H1 (cell line): Measurements from ENCODE around the gene OR5L1.

Source experiments
- BACH1 ChIP-seq: IDR thresholded peaks from 2 replicates; pipeline ENCODE4 v1.6.1; 2012; ENCODE audit warnings: low read length, improper control_type of control experiment
- BRCA1 ChIP-seq: IDR thresholded peaks from 2 replicates; pipeline ENCODE4 v1.6.1; 2012; ENCODE audit warnings: low read depth, low read length, improper control_type of control experiment
- CBX8 ChIP-seq: fragments of 300-800, 300-1000 bp; sonication (generic); IDR thresholded peaks from 2 replicates; pipeline ENCODE4 v1.7.1; 2016; ENCODE audit warnings: low read depth, low read length, borderline replicate concordance
- CEBPB ChIP-seq: IDR thresholded peaks from 2 replicates; pipeline ENCODE4 v1.6.1; 2012; ENCODE audit warnings: low read depth, low read length
- EGR1 ChIP-seq: IDR thresholded peaks from 2 replicates; pipeline ENCODE4 v1.6.1; 2011; ENCODE audit warnings: low read depth, low read length, borderline replicate concordance
- EZH2 ChIP-seq: fragments of 200-600 bp; sonication (generic); IDR thresholded peaks from 2 replicates; pipeline ENCODE4 v1.7.1; 2012; ENCODE audit warnings: low read depth, mild to moderate bottlenecking, moderate library complexity, low read length, inconsistent platforms; ENCODE audit not compliant: severe bottlenecking
- HDAC6 ChIP-seq: IDR thresholded peaks from one replicate; pipeline ENCODE4 v1.7.1; 2012; ENCODE audit warnings: low read depth, mild to moderate bottlenecking, inconsistent platforms, low read length, moderate library complexity
- JUND ChIP-seq: IDR thresholded peaks from 2 replicates; pipeline ENCODE4 v1.6.1; 2011; ENCODE audit warnings: mild to moderate bottlenecking, improper control_type of control experiment, low read length
- PHF8 ChIP-seq: fragments of 200-600 bp; sonication (generic); conservative IDR thresholded peaks from 2 replicates; pipeline ENCODE4 v1.7.1; 2012; ENCODE audit warnings: low read depth, mild to moderate bottlenecking, inconsistent platforms, low read length, moderate library complexity
- POLR2A ChIP-seq, 2 experiments: IDR thresholded peaks; 1 replicate in 1 of 2; 2 replicates in 1 of 2; pipeline ENCODE4 v1.6.1; 2011; ENCODE audit warnings: low read depth in 2 of 2, low read length in 2 of 2, mild to moderate bottlenecking in 2 of 2; ENCODE audit errors: control extremely low read depth in 1 of 2
- SIN3A ChIP-seq, 2 experiments: IDR thresholded peaks in 1 of 2; conservative IDR thresholded peaks in 1 of 2; 2 replicates each; pipeline ENCODE4 v1.6.1; 2011 to 2012; ENCODE audit warnings: low read length in 2 of 2, improper control_type of control experiment in 1 of 2, low read depth in 1 of 2, mild to moderate bottlenecking in 1 of 2
- SRF ChIP-seq: IDR thresholded peaks from 2 replicates; pipeline ENCODE4 v1.6.1; 2011; ENCODE audit warnings: mild to moderate bottlenecking, low read depth, low read length, moderate library complexity
- YY1 ChIP-seq: IDR thresholded peaks from 2 replicates; pipeline ENCODE4 v1.6.1; 2011; ENCODE audit warnings: low read depth, mild to moderate bottlenecking, low read length
- TF ChIP-seq, protein P1 (sequence below), 3 experiments: IDR thresholded peaks; 1 replicate in 2 of 3; 2 replicates in 1 of 3; pipeline versions ENCODE4 v1.5.1 to v1.6.1; 2011; ENCODE audit warnings: low read length in 3 of 3, mild to moderate bottlenecking in 3 of 3, inconsistent platforms in 2 of 3, low read depth in 1 of 3, moderate library complexity in 1 of 3; ENCODE audit not compliant: insufficient read depth in 1 of 3; ENCODE audit errors: control extremely low read depth in 1 of 3

DNA sequence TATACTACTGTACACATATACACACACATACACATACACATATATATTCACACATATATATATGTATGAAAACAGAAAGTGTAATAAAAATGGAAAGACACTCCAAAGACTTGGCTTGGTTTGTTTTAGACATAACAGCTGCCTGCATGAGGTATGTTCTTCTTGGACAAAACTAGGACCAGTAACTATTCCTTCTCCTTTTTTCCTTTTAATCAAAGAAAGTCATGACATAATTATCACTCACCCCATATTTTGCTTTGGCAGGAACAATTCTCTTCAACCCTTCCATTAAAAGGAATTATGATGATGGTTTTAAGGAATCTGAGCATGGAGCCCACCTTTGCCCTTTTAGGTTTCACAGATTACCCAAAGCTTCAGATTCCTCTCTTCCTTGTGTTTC, 15.9 kb upstream of the OR5L1 start, which contains the start of gene OR5D14:
- TF ChIP-seq, protein P1, sequence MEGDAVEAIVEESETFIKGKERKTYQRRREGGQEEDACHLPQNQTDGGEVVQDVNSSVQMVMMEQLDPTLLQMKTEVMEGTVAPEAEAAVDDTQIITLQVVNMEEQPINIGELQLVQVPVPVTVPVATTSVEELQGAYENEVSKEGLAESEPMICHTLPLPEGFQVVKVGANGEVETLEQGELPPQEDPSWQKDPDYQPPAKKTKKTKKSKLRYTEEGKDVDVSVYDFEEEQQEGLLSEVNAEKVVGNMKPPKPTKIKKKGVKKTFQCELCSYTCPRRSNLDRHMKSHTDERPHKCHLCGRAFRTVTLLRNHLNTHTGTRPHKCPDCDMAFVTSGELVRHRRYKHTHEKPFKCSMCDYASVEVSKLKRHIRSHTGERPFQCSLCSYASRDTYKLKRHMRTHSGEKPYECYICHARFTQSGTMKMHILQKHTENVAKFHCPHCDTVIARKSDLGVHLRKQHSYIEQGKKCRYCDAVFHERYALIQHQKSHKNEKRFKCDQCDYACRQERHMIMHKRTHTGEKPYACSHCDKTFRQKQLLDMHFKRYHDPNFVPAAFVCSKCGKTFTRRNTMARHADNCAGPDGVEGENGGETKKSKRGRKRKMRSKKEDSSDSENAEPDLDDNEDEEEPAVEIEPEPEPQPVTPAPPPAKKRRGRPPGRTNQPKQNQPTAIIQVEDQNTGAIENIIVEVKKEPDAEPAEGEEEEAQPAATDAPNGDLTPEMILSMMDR (IDR thresholded peaks at IDR 0.05; ENCODE audit: control extremely low read depth in 1 of 3, insufficient read depth in 1 of 3, low read depth in 1 of 3, low read length in 3 of 3): no peak
- TF ChIP-seq SRF (no peak), CBX8 (no peak), POLR2A (IDR thresholded peaks at IDR 0.05; ENCODE audit: control extremely low read depth in 1 of 2, low read depth in 2 of 2, low read length in 2 of 2) (no peak), BRCA1 (no peak), HDAC6 (no peak), YY1 (no peak), EGR1 (no peak), JUND (no peak), EZH2 (no peak), CEBPB (no peak), SIN3A (conservative IDR thresholded peaks at IDR 0.05 in 1 of 2, IDR thresholded peaks at IDR 0.05 in 1 of 2; ENCODE audit: low read depth in 1 of 2, low read length in 2 of 2) (no peak), BACH1 (no peak), PHF8 (no peak)
